SH-SY5Y (cell line): Measurements from ENCODE around the gene C11orf65.

Experiments used
- GATA2 ChIP-seq: IDR thresholded peaks from 2 replicates; pipeline ENCODE4 v1.6.1; 2011; ENCODE audit warnings: mild to moderate bottlenecking, low read depth, low read length
- GATA3 ChIP-seq: IDR thresholded peaks from 2 replicates; pipeline ENCODE4 v1.6.1; 2011; ENCODE audit warnings: low read depth, mild to moderate bottlenecking, low read length, moderate library complexity

Gene C11orf65

DNA sequence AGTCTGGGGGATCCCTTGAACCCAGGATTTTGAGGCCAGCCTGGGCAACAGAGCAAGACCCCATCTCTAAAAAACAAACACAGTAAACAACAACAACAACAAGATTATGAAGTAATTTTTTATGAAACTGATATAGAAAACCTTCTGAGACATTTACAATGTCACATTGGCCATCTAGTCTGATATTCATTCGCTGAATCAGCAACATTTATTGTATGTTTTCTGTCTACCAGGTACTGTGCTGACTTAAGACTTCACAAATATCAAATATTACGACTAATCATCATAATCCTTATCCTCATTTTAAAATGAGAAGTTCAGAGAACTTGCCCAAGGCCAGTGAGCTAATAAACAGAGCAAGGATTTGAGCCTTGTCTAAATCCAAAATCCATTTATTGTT is 123.6 kb downstream of the C11orf65 start:
- no peak for TF ChIP-seq GATA2
- no peak for TF ChIP-seq GATA3

DNA sequence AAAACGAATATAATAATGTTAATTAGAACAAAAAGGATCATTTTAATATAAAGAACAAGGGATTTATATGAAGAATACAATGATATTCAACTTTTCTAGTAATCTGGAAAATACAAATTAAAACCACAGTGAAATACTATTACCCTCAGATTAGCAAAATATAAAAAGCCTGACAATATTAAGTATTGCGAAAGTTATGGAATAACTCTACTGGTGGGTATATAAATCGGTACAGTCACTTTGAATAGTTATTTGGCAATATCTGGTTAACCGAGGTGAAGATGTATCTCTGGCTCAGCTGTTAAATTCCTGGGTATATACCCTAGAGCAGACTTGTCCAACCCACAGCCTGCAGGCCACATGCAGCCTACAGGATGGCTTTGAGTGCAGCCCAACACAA is 125.7 kb downstream of the C11orf65 start:
- no peak for TF ChIP-seq GATA3
- TF ChIP-seq GATA2: no peak

DNA sequence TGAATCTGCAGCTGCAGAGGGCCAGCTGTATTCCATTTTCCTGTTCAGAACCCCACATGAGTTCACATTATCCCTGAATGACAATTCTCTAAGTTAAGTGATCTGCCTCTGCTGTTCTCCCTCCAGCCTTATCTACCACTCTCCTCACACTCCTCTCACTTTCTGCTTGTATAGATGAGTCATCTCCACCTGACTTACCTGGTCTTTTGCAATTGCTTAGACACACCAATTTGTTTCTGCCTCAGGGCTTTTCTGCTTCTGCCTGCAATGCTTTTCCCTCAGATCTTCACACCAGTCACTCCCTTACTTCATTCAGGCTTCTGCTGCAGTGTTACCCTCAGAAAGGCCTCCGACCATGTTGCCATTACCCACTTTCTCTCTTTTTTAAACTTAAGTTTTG is 126.4 kb downstream of the C11orf65 start:
- TF ChIP-seq GATA2 (no peak), GATA3 (no peak)

DNA sequence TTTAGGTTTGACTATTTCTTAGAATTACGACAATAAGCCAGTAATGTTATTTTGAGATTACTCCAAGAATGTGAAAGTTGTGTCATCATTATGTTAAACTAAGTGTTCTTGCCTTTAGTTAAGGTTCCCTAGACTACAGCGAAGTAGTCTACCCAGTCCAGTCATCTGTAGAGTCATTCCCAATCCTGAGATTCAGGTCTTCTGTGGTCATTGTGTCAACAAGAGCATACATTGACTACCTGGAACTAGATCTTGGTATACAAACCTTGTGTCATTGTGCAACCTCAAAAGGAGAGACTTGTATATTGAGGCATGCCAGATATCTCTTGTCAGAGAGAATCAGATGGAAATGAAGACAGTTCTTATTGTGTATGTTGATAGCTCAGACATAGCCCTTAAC is 128.6 kb downstream of the C11orf65 start:
- TF ChIP-seq GATA2 (no peak), GATA3 (no peak)

DNA sequence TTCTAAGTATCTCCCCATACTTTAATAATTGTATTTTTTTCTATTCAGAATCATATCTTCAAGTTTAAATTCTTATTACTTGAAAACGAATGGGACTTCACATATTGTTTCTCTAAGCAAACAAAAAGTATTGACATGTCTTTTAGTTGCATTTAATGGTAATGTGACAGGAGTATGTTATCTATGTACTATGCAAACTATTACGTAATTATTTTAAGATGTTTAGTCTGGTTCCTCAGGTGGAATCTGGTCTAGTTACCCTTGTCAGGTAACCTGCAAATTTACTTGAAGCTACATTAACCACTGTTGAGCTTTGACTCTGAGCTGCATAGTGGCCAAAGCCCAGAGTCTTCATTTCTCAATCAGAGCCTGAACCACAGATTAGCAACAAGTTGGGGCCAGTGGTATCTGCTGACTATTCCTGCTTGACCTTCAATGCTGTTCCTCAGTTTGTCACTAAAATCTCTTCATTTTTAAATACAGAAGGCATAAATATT is 133.9 kb downstream of the C11orf65 start:
- TF ChIP-seq GATA3 (no peak), GATA2 (no peak)
